ENCODE data around the gene CHSY3.

DNA sequence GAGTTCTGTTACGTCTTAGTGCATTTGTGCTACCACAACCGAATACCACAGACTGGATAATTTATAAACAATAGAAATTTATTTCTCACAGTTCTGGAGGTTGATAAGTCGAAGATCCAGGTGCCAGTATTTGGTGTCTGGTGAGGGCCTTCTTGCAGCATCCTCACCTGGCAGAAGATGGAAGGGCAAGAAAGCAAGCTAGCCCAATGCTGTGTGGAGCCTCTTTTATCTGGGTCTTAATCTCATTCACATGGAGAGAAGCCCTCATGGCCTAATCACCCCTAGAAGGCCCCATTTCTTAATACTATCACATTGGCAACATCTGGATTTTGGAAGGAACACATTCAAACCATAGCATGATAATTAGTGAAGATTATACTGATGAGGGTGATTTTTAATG lies 159.3 kb downstream of the CHSY3 start:
- TF ChIP-seq, protein P1, sequence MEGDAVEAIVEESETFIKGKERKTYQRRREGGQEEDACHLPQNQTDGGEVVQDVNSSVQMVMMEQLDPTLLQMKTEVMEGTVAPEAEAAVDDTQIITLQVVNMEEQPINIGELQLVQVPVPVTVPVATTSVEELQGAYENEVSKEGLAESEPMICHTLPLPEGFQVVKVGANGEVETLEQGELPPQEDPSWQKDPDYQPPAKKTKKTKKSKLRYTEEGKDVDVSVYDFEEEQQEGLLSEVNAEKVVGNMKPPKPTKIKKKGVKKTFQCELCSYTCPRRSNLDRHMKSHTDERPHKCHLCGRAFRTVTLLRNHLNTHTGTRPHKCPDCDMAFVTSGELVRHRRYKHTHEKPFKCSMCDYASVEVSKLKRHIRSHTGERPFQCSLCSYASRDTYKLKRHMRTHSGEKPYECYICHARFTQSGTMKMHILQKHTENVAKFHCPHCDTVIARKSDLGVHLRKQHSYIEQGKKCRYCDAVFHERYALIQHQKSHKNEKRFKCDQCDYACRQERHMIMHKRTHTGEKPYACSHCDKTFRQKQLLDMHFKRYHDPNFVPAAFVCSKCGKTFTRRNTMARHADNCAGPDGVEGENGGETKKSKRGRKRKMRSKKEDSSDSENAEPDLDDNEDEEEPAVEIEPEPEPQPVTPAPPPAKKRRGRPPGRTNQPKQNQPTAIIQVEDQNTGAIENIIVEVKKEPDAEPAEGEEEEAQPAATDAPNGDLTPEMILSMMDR (conservative IDR thresholded peaks at IDR 0.05 in 1 of 2, IDR thresholded peaks at IDR 0.05 in 1 of 2; ENCODE audit: low read depth in 1 of 2, low read length in 2 of 2), result no peak
- no peak for TF ChIP-seq EZH2 (IDR thresholded peaks at IDR 0.05; ENCODE audit: low read length, missing control alignments)

Data from fibroblast of lung (primary cell).